Ovary (tissue), 9 donors: ENCODE measurements around the gene MYCBPAP. TPM values are rescaled to one million over a fixed set of nuclear protein-coding genes. Genes with fewer than 3 reads are reported as not detected.

Source experiments
- DNase-seq, 5 donors: peaks; one replicate each; pipeline ENCODE4 v3.0.0-alpha.2; 2019 to 2020
- H3K27ac ChIP-seq, 2 donors: fragments of 200-600 bp; one replicate each; pipeline versions ENCODE4 v1.5.1 to v1.8.0; 2019 to 2022
- H3K27me3 ChIP-seq: fragments of 200-600 bp; one replicate; pipeline ENCODE4 v1.8.0; 2022
- H3K36me3 ChIP-seq: fragments of 200-600 bp; sonication (generic); one replicate; pipeline ENCODE4 v1.5.1; 2019
- H3K4me1 ChIP-seq: one replicate; pipeline ENCODE4 v1.8.1; 2013; ENCODE audit warnings: mild to moderate bottlenecking, moderate library complexity; ENCODE audit not compliant: insufficient read depth
- H3K4me3 ChIP-seq: fragments of 200-600 bp; sonication (generic); one replicate; pipeline ENCODE4 v1.5.1; 2017
- H3K9me3 ChIP-seq, 2 donors: fragments of 200-600 bp in 1 of 2; sonication (generic) in 1 of 2; one replicate each; pipeline versions ENCODE4 v1.5.1 to v1.8.1; 2013 to 2019; ENCODE audit warnings: mild to moderate bottlenecking in 1 of 2, moderate library complexity in 1 of 2
- CTCF ChIP-seq, 3 donors: fragments of 450-650 bp in 2 of 3; fragments of 200-600 bp in 1 of 3; IDR thresholded peaks; one replicate each; pipeline versions ENCODE4 v1.5.1 to v1.8.0; 2016 to 2022; ENCODE audit warnings: antibody characterized with exemption in 3 of 3, mild to moderate bottlenecking in 1 of 3
- EP300 ChIP-seq: sonication (generic); formaldehyde crosslinking; IDR thresholded peaks from one replicate; pipeline ENCODE4 v1.6.1; 2017; ENCODE audit warnings: antibody characterized with exemption
- POLR2A ChIP-seq: fragments of 450-650 bp; IDR thresholded peaks from one replicate; pipeline ENCODE4 v1.6.1; 2017; ENCODE audit warnings: antibody characterized with exemption, mild to moderate bottlenecking, moderate library complexity
- WGBS, 3 donors: extraction: QIAGEN DNeasy Blood & Tissue Kit in 1 of 3; methylation state at CpG; one replicate each; pipeline versions ENCODE4 v1.1.5 to v1.1.7; 2013 to 2017; 5-methylcytosine and 5-hydroxymethylcytosine counted together
- intact Hi-C, 4 donors: fragments of 100-400 bp; cut with DNase I; formaldehyde crosslinking; loops; one replicate each; pipeline versions ENCODE4 v1.11.0 to v1.15.1; 2022 to 2023
- polyA plus RNA-seq, 2 donors: library from polyadenylated mRNA; stranded (reverse); fragments of 200-250 nt in 1 of 2; fragments of 350-450 nt in 1 of 2; fragmentation: Illumina TruSeq in 1 of 2; extraction: RNeasy Lipid Tissue Mini Kit (QIAGEN cat#74804) in 1 of 2; gene quantifications; one replicate each; pipeline ENCODE4 v1.2.3, GENCODE V29; 2013 to 2014
- total RNA-seq, 7 donors: library from RNA; depleted of rRNA in 2 of 7; stranded (reverse); fragments of >200 nt in 2 of 7; fragmentation: NEBNext Ultra II Directional in 3 of 7; extraction: Animal tissue kit (Norgen Biotek cat#: 25700) in 3 of 7; gene quantifications; one replicate each; pipeline versions ENCODE4 v1.1.0 to v1.2.4, GENCODE V29; 2016 to 2023
- donor health status: DM: no; HTN: no; CAD: no; lungs with moderate emphysema.
- donor health status: DM: no; HTN: no; CAD: no.
- donor health status: Bipolar disorder and iron deficiency.
- donor health status: DM: yes; HTN: yes; CAD: no.
- donor health status: DM: no; HTN: no; CAD: no.
- donor health status: DM: yes; HTN: yes; CAD: no.

Gene MYCBPAP
- total and polyA plus RNA-seq, 9 donors, result 2.5 to 9.7 (median 4.5) TPM

- no peaks in the 10 kb centered on the region for H3K27me3 ChIP-seq
- no peak overlapping the region for H3K27ac ChIP-seq
- H3K4me1 ChIP-seq, result peaks cover 6% of the 10 kb centered on the region
- DNase-seq, result no peak
- no peaks in the 10 kb centered on the region for H3K36me3 ChIP-seq
- no peak overlapping the region for H3K4me3 ChIP-seq
- no peaks in the 10 kb centered on the region for H3K9me3 ChIP-seq
- TF ChIP-seq EP300 (no peak), CTCF (IDR thresholded peaks at IDR 0.05) (no peak), POLR2A (no peak)
- WGBS, 3 donors, result 89 to 94% (median 89%) methylated on average over 11 of the region's 11 CpGs
- intact Hi-C loops, result loop anchor here (2.0 to 10.0 kb wide), 12 partner anchors 68 to 292 kb away; partner anchors contain the start of gene WFIKKN2 (in 1 of the 4)
These were observed 41.7 kb downstream of the MYCBPAP start for GRCh38 chr17:50549969-50550368.

- peak overlapping the region; percentile 24 to 45 for H3K27ac ChIP-seq
- H3K36me3 ChIP-seq, result no peaks in the 10 kb centered on the region
- H3K4me3 ChIP-seq, result no peak overlapping the region
- no peaks in the 10 kb centered on the region for H3K27me3 ChIP-seq
- no peaks in the 10 kb centered on the region for H3K9me3 ChIP-seq
- intact Hi-C loops, result loop anchor here (2.0 to 5.0 kb wide), 7 partner anchors 71 to 291 kb away; no protein-coding TSS in a partner anchor
- H3K4me1 ChIP-seq, result peaks cover 6% of the 10 kb centered on the region
- peak; percentile 84 to 90 (median 86) for DNase-seq
- 38 to 43% (median 43%) methylated on average over 29 to 32 of the region's 32 CpGs for WGBS, 3 donors
- TF ChIP-seq EP300 (no peak), POLR2A (no peak), CTCF (IDR thresholded peaks at IDR 0.05) (peak; percentile 77 to 92 (median 90))
These were observed 42.6 kb downstream of the MYCBPAP start for GRCh38 chr17:50550661-50551432.

- H3K27me3 ChIP-seq, result no peaks in the 10 kb centered on the region
- no peak for TF ChIP-seq CTCF (IDR thresholded peaks at IDR 0.05)
- TF ChIP-seq POLR2A, result no peak
- TF ChIP-seq EP300, result no peak
- H3K27ac ChIP-seq, result peak overlapping the region in 1 of 2 donors; percentile 45
- DNase-seq, result no peak
- 92 to 96% (median 95%) methylated on average over 8 of the region's 8 CpGs for WGBS, 3 donors
- H3K4me1 ChIP-seq, result peaks cover 6% of the 10 kb centered on the region
- intact Hi-C loops, result loop anchor here (2.0 to 5.0 kb wide), 7 partner anchors 71 to 291 kb away; no protein-coding TSS in a partner anchor
- H3K36me3 ChIP-seq, result no peaks in the 10 kb centered on the region
- H3K4me3 ChIP-seq, result no peak overlapping the region
- H3K9me3 ChIP-seq, result no peaks in the 10 kb centered on the region
These were observed 43.2 kb downstream of the MYCBPAP start for GRCh38 chr17:50551433-50551815.

- 87 to 97% (median 96%) methylated on average over 12 of the region's 12 CpGs for WGBS, 3 donors
- H3K36me3 ChIP-seq, result no peaks in the 10 kb centered on the region
- H3K9me3 ChIP-seq, result no peaks in the 10 kb centered on the region
- no peaks in the 10 kb centered on the region for H3K27me3 ChIP-seq
- no peak overlapping the region for H3K4me3 ChIP-seq
- H3K27ac ChIP-seq, result no peak overlapping the region
- H3K4me1 ChIP-seq, result peaks cover 6% of the 10 kb centered on the region
- TF ChIP-seq EP300 (no peak), CTCF (IDR thresholded peaks at IDR 0.05) (no peak), POLR2A (no peak)
- DNase-seq, result no peak
- intact Hi-C loops, result loop anchor here (2.0 to 5.0 kb wide), 7 partner anchors 70 to 290 kb away; no protein-coding TSS in a partner anchor
These were observed 43.6 kb downstream of the MYCBPAP start for GRCh38 chr17:50551884-50552283.
